Hepatocyte (in vitro differentiated cells): ENCODE measurements around the gene COL11A2. TPM values are rescaled to one million over a fixed set of nuclear protein-coding genes. Genes with fewer than 3 reads are reported as not detected.

ENCODE experiments used
- DNase-seq: peaks from one replicate; pipeline ENCODE4 v3.0.0-alpha.2; 2016; ENCODE audit warnings: low spot score
- H2AFZ ChIP-seq: fragments of 200-600 bp; sonication (generic); 2 replicates; pipeline ENCODE4 v1.6.0; 2016; ENCODE audit warnings: antibody characterized with exemption, mild to moderate bottlenecking
- H3K27ac ChIP-seq: fragments of 200-600 bp; sonication (generic); 2 replicates; pipeline ENCODE4 v1.5.1; 2016; ENCODE audit warnings: mild to moderate bottlenecking
- H3K27me3 ChIP-seq: fragments of 200-600 bp; sonication (generic); 2 replicates; pipeline ENCODE4 v1.6.1; 2016
- H3K36me3 ChIP-seq: fragments of 200-600 bp; sonication (generic); replicated peaks from 2 replicates; pipeline ENCODE4 v1.5.1; 2016; ENCODE audit warnings: low read depth; ENCODE audit not compliant: insufficient read depth
- H3K4me1 ChIP-seq: fragments of 200-600 bp; sonication (generic); 2 replicates; pipeline ENCODE4 v1.5.1; 2016; ENCODE audit warnings: mild to moderate bottlenecking, moderate library complexity; ENCODE audit not compliant: insufficient read depth
- H3K4me2 ChIP-seq: fragments of 200-600 bp; sonication (generic); 2 replicates; pipeline ENCODE4 v1.6.0; 2016
- H3K4me3 ChIP-seq: fragments of 200-600 bp; sonication (generic); 2 replicates; pipeline ENCODE4 v1.5.1; 2016; ENCODE audit warnings: mild to moderate bottlenecking
- H3K79me2 ChIP-seq: fragments of 200-600 bp; sonication (generic); 2 replicates; pipeline ENCODE4 v1.6.0; 2017; ENCODE audit warnings: mild to moderate bottlenecking
- H3K9me2 ChIP-seq: fragments of 200-600 bp; sonication (generic); replicated peaks from 2 replicates; pipeline ENCODE4 v1.6.0; 2017; ENCODE audit warnings: mild to moderate bottlenecking; ENCODE audit not compliant: insufficient read depth
- H3K9me3 ChIP-seq: fragments of 200-600 bp; sonication (generic); 2 replicates; pipeline ENCODE4 v1.5.1; 2016; ENCODE audit warnings: low read depth, mild to moderate bottlenecking
- H4K20me1 ChIP-seq: fragments of 200-600 bp; sonication (generic); 2 replicates; pipeline ENCODE4 v1.6.0; 2016; ENCODE audit warnings: mild to moderate bottlenecking; ENCODE audit not compliant: insufficient read depth, poor library complexity, severe bottlenecking
- EZH2 ChIP-seq: fragments of 200-600 bp; sonication (generic); IDR thresholded peaks from 2 replicates; pipeline ENCODE4 v1.6.1; 2016; ENCODE audit warnings: antibody characterized with exemption, mild to moderate bottlenecking, borderline replicate concordance
- EZH2phosphoT487 ChIP-seq: fragments of 200-600 bp; sonication (generic); IDR thresholded peaks from one replicate; pipeline ENCODE4 v1.6.1; 2018; ENCODE audit warnings: antibody characterized with exemption, mild to moderate bottlenecking, low read depth, moderate library complexity; ENCODE audit not compliant: unreplicated experiment, severe bottlenecking
- whole genome bisulfite sequencing: methylation state at CpG from one replicate; pipeline ENCODE4 v1.1.6; 2016; ENCODE audit warnings: low lambda C conversion rate; ENCODE audit errors: missing lambda C conversion rate; 5-methylcytosine and 5-hydroxymethylcytosine counted together
- polyA plus RNA-seq: library from polyadenylated mRNA; unstranded; fragments of >200 nt; fragmentation: Nextera tagmentation; extraction: Ambion mirVana; gene quantifications from 2 replicates; pipeline ENCODE4 v1.2.1, GENCODE V29; 2016
- total RNA-seq: library from RNA; depleted of rRNA; stranded (reverse); fragments of >200 nt; gene quantifications from 2 replicates; pipeline ENCODE4 v1.2.3, GENCODE V29; 2014
- TF ChIP-seq, protein P1 (sequence below): fragments of 200-600 bp; sonication (generic); IDR thresholded peaks from 2 replicates; pipeline ENCODE4 v1.5.1; 2016; ENCODE audit warnings: antibody characterized with exemption, mild to moderate bottlenecking; ENCODE audit not compliant: poor library complexity

COL11A2 gene
- total and polyA plus RNA-seq, 2 experiments from 2014 or later, result 3.0 to 4.7 TPM

DNA sequence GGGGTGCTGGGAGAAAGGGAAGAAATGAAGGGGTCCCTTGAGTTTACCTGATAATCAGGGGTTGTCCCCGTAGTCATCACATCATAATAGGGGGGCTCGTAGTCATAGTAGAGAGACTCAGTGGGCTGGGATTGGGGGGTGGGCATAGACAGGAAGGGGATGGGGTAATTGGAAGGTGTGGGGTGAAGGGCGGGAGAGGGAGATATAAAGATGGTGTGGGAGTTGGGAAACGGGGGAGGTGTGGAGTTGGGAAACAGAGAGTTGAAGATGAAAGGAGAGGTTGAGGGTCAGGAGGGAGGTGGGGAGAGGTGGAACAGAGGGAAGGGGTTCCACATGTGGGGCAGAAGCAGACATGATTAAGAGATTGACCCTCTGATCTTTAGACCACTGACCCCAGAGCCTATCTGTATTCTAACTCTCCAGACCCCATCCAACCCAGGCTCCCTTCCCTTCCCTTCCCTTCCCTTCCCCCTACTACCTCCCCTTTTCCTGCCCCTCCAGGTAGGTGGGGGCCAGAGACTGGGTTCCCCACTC lies 6.5 kb downstream of the COL11A2 start:
- Histone ChIP-seq H3K79me2 (no peaks in the 10 kb centered on the region), H3K9me3 (no peaks in the 10 kb centered on the region), H4K20me1 (no peaks in the 10 kb centered on the region), H3K4me2 (no peak overlapping the region), H3K36me3 (no peaks in the 10 kb centered on the region), H3K27ac (no peak overlapping the region), H3K4me3 (no peak overlapping the region), H3K9me2 (no peaks in the 10 kb centered on the region), H2AFZ (no peak overlapping the region), H3K4me1 (no peaks in the 10 kb centered on the region), H3K27me3 (no peaks in the 10 kb centered on the region)
- no peak for DNase-seq
- 100% methylated on average over 1 of the region's 4 CpGs for WGBS
- TF ChIP-seq EZH2phosphoT487, result no peak
- TF ChIP-seq EZH2, result no peak
- TF ChIP-seq, protein P1, sequence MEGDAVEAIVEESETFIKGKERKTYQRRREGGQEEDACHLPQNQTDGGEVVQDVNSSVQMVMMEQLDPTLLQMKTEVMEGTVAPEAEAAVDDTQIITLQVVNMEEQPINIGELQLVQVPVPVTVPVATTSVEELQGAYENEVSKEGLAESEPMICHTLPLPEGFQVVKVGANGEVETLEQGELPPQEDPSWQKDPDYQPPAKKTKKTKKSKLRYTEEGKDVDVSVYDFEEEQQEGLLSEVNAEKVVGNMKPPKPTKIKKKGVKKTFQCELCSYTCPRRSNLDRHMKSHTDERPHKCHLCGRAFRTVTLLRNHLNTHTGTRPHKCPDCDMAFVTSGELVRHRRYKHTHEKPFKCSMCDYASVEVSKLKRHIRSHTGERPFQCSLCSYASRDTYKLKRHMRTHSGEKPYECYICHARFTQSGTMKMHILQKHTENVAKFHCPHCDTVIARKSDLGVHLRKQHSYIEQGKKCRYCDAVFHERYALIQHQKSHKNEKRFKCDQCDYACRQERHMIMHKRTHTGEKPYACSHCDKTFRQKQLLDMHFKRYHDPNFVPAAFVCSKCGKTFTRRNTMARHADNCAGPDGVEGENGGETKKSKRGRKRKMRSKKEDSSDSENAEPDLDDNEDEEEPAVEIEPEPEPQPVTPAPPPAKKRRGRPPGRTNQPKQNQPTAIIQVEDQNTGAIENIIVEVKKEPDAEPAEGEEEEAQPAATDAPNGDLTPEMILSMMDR, result no peak

- Histone ChIP-seq H3K9me3 (no peaks in the 10 kb centered on the region), H3K27me3 (no peaks in the 10 kb centered on the region), H3K4me3 (no peak overlapping the region), H3K36me3 (no peaks in the 10 kb centered on the region), H3K79me2 (no peaks in the 10 kb centered on the region), H3K4me2 (no peak overlapping the region), H3K27ac (no peak overlapping the region), H4K20me1 (no peaks in the 10 kb centered on the region), H2AFZ (no peak overlapping the region), H3K4me1 (no peaks in the 10 kb centered on the region), H3K9me2 (no peaks in the 10 kb centered on the region)
- no peak for DNase-seq
- WGBS, result 83% methylated on average over 9 of the region's 9 CpGs
- TF ChIP-seq EZH2 (no peak), EZH2phosphoT487 (no peak)
- TF ChIP-seq, protein P1, result no peak
These were observed 7.1 kb downstream of the COL11A2 start for GRCh38 chr6:33185190-33185589.

DNA sequence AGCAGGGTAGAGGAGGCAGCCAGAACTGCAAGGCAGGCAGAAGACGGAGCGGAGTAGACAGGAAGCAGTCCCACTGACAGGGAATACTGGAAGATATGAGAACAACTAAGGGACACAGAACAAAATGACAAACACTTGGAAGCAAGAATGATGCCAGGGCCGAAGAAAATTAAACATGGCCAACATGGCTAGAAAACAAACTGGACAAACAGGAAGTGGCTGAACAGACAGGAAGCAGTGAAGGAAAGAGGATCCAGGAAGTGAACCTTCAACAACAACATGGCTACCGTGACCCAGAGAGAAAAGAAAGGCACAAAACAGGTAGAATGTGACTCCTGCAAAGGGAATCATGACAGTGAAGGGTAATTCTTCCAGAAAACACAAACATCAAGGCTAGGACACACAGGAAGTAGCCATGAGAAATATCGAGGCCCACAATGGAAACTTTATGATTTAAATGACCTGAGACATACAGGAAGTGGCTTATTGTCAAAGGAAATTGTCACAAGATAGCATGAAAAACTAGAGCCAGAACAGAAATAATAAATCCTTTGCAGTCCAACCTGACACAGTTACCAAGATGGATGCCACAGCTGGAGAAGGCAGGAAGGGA lies 9.1 kb downstream of the COL11A2 start:
- Histone ChIP-seq H3K27ac (no peak overlapping the region), H3K27me3 (no peaks in the 10 kb centered on the region), H3K4me3 (no peak overlapping the region), H4K20me1 (no peaks in the 10 kb centered on the region), H3K79me2 (no peaks in the 10 kb centered on the region), H3K4me2 (no peak overlapping the region), H3K9me2 (no peaks in the 10 kb centered on the region), H3K9me3 (no peaks in the 10 kb centered on the region), H2AFZ (no peak overlapping the region), H3K4me1 (no peaks in the 10 kb centered on the region), H3K36me3 (no peaks in the 10 kb centered on the region)
- DNase-seq, result no peak
- TF ChIP-seq, protein P1, result no peak
- no peak for TF ChIP-seq EZH2phosphoT487
- no peak for TF ChIP-seq EZH2
- 95% methylated on average over 5 of the region's 5 CpGs for WGBS
